ENCODE results near the gene CDAN1. TPM values are rescaled to one million over a fixed set of nuclear protein-coding genes. Genes with fewer than 3 reads are reported as not detected.

The CDAN1 gene
- total and polyA plus RNA-seq, 2 of the 4 experiments (the other 2 are of a cell fraction) = 4.7 to 5.6 TPM

- Histone ChIP-seq H3K4me3 (ENCODE audit: insufficient read depth, low read depth, low read length) (no peak overlapping the region), H3K9me1 (ENCODE audit: insufficient read depth, low read length) (peaks cover 8% of the 10 kb centered on the region), H3K14ac (replicated peaks; ENCODE audit: low read depth, low read length) (no peak overlapping the region), H3K4me2 (ENCODE audit: low read depth, low read length) (no peak overlapping the region), H4K8ac (ENCODE audit: low read depth in 2 of 2, low read length in 2 of 2) (no peak overlapping the region), H3K27me3 (ENCODE audit: control insufficient read depth, insufficient read depth, low read length) (no peaks in the 10 kb centered on the region), H3K9ac (ENCODE audit: low read depth, low read length) (no peak overlapping the region), H2AK9ac (replicated peaks; ENCODE audit: low read depth, low read length, poor library complexity) (no peak overlapping the region), H3K27ac (ENCODE audit: insufficient read depth, low read length) (no peak overlapping the region), H3K9me3 (ENCODE audit: control insufficient read depth, insufficient read depth, low read length) (no peaks in the 10 kb centered on the region), H2AFZ (replicated peaks; ENCODE audit: low read length, poor library complexity) (no peak overlapping the region), H4K91ac (ENCODE audit: insufficient read depth, low read depth, low read length) (no peak overlapping the region), H3K79me1 (ENCODE audit: low read depth in 1 of 2, low read length in 2 of 2) (no peaks in the 10 kb centered on the region), H3K4me1 (ENCODE audit: control insufficient read depth, insufficient read depth, low read length) (no peaks in the 10 kb centered on the region), H4K20me1 (ENCODE audit: insufficient read depth, low read length) (no peaks in the 10 kb centered on the region; the same call in 1 of the 2 replicates), H3K18ac (ENCODE audit: low read depth, low read length) (no peak overlapping the region), H3K4ac (ENCODE audit: low read depth, low read length) (no peak overlapping the region), H2BK120ac (ENCODE audit: low read depth, low read length) (no peak overlapping the region), H4K5ac (ENCODE audit: low read depth, low read length) (no peak overlapping the region), H3K23ac (ENCODE audit: low read depth, low read length) (no peak overlapping the region), H3K56ac (ENCODE audit: extremely low read depth, insufficient read depth, low read length) (no peak overlapping the region), H2BK15ac (ENCODE audit: low read depth, low read length) (no peak overlapping the region), H3K36me3 (ENCODE audit: control insufficient read depth, insufficient read depth, low read length) (peaks cover 30% of the 10 kb centered on the region), H2AK5ac (ENCODE audit: low read depth, low read length) (no peak overlapping the region), H2BK5ac (ENCODE audit: low read depth, low read length, poor library complexity, severe bottlenecking) (no peak overlapping the region), H2BK20ac (ENCODE audit: low read depth, low read length) (no peak overlapping the region)
- CTCF ChIA-PET = no interaction called here
- in situ Hi-C loops (cut with MboI; ENCODE audit: low sequenced_read_pairs) = no loop called here
- no peak for TF ChIP-seq MAZ (IDR thresholded peaks at IDR 0.05; ENCODE audit: borderline replicate concordance, low read depth, low read length)
- TF ChIP-seq NFE2L2 (IDR thresholded peaks at IDR 0.05; ENCODE audit: low read depth, low read length) = no peak
- no peak for TF ChIP-seq SMC3 (IDR thresholded peaks at IDR 0.05; ENCODE audit: low read depth, low read length)
- no peak for TF ChIP-seq RCOR1 (IDR thresholded peaks at IDR 0.05; ENCODE audit: insufficient replicate concordance, low read length)
- TF ChIP-seq BHLHE40 (IDR thresholded peaks at IDR 0.05; ENCODE audit: low read depth, low read length) = no peak
- no peak for TF ChIP-seq MAFK (IDR thresholded peaks at IDR 0.05; ENCODE audit: low read depth, low read length)
- TF ChIP-seq CHD1 (IDR thresholded peaks at IDR 0.05; ENCODE audit: low read depth, low read length) = no peak
- TF ChIP-seq RFX5 (IDR thresholded peaks at IDR 0.05; ENCODE audit: low read depth, low read length) = no peak
- POLR2A ChIA-PET (ENCODE audit: unreplicated experiment) = no interaction called here
- dilution Hi-C loops (cut with HindIII; ENCODE audit: low sequenced_read_pairs, unreplicated experiment) = no loop called here
- ATAC-seq (ENCODE audit: low read depth) (no peak), DNase-seq (no peak)
- BruUV-seq (replicated peaks) = no TSS peak
- no CpG with 5 or more reads among the region's 7 CpGs for WGBS, 2 experiments (ENCODE audit: extremely low coverage in 2 of 2, insufficient read length in 1 of 2)
- intact Hi-C loops (cut with micrococcal nuclease) = no loop called here
These were observed 57.4 kb downstream of the CDAN1 start for GRCh38 chr15:42679285-42680141.

Data from IMR-90 (cell line).